ENCODE measurements around the gene SELENOV.

The SELENOV gene

GRCh38 chr19:39507715-39508364, 7.1 kb upstream of the SELENOV start (continued):
- TF ChIP-seq, protein P1, sequence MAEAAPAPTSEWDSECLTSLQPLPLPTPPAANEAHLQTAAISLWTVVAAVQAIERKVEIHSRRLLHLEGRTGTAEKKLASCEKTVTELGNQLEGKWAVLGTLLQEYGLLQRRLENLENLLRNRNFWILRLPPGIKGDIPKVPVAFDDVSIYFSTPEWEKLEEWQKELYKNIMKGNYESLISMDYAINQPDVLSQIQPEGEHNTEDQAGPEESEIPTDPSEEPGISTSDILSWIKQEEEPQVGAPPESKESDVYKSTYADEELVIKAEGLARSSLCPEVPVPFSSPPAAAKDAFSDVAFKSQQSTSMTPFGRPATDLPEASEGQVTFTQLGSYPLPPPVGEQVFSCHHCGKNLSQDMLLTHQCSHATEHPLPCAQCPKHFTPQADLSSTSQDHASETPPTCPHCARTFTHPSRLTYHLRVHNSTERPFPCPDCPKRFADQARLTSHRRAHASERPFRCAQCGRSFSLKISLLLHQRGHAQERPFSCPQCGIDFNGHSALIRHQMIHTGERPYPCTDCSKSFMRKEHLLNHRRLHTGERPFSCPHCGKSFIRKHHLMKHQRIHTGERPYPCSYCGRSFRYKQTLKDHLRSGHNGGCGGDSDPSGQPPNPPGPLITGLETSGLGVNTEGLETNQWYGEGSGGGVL (tag by site-specific recombination; IDR thresholded peaks at IDR 0.05) = 0 out of 2 replicates have a peak, but pooled peaks have one; percentile 1
- TF ChIP-seq HIC1 (tag by site-specific recombination; IDR thresholded peaks at IDR 0.05) = no peak
- no peak for TF ChIP-seq ZNF433 (tag by site-specific recombination; IDR thresholded peaks at IDR 0.05; ENCODE audit: low read depth)
- no peak for TF ChIP-seq ZNF426 (tag by site-specific recombination; IDR thresholded peaks at IDR 0.05)
- TF ChIP-seq ZNF335 (tag by site-specific recombination; conservative IDR thresholded peaks at IDR 0.05) = no peak; the same call in 1 of the 2 replicates
- TF ChIP-seq, protein P2, sequence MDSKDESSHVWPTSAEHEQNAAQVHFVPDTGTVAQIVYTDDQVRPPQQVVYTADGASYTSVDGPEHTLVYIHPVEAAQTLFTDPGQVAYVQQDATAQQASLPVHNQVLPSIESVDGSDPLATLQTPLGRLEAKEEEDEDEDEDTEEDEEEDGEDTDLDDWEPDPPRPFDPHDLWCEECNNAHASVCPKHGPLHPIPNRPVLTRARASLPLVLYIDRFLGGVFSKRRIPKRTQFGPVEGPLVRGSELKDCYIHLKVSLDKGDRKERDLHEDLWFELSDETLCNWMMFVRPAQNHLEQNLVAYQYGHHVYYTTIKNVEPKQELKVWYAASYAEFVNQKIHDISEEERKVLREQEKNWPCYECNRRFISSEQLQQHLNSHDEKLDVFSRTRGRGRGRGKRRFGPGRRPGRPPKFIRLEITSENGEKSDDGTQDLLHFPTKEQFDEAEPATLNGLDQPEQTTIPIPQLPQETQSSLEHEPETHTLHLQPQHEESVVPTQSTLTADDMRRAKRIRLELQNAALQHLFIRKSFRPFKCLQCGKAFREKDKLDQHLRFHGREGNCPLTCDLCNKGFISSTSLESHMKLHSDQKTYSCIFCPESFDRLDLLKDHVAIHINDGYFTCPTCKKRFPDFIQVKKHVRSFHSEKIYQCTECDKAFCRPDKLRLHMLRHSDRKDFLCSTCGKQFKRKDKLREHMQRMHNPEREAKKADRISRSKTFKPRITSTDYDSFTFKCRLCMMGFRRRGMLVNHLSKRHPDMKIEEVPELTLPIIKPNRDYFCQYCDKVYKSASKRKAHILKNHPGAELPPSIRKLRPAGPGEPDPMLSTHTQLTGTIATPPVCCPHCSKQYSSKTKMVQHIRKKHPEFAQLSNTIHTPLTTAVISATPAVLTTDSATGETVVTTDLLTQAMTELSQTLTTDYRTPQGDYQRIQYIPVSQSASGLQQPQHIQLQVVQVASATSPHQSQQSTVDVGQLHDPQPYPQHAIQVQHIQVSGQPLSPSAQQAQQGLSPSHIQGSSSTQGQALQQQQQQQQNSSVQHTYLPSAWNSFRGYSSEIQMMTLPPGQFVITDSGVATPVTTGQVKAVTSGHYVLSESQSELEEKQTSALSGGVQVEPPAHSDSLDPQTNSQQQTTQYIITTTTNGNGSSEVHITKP (tag by site-specific recombination; IDR thresholded peaks at IDR 0.05) = peak; percentile 91
- TF ChIP-seq ZNF629 (tag by site-specific recombination; IDR thresholded peaks at IDR 0.05) = no peak
- no peak for TF ChIP-seq ZNF157 (tag by site-specific recombination; IDR thresholded peaks at IDR 0.05)
- no peak for TF ChIP-seq ZNF239 (tag by site-specific recombination; IDR thresholded peaks at IDR 0.05)
- TF ChIP-seq ZNF658 (tag by site-specific recombination; IDR thresholded peaks at IDR 0.05) = no peak
- no peak for TF ChIP-seq ZIC2 (tag by site-specific recombination; IDR thresholded peaks at IDR 0.05)
- peak; percentile 33 for TF ChIP-seq ZBTB20 (tag by site-specific recombination; IDR thresholded peaks at IDR 0.05)
- no peak for TF ChIP-seq ZNF626 (tag by site-specific recombination; IDR thresholded peaks at IDR 0.05)
- 0 out of 2 replicates have a peak, but pooled peaks have one; percentile 7 for TF ChIP-seq WT1 (tag by site-specific recombination; IDR thresholded peaks at IDR 0.05)
- TF ChIP-seq KLF7 (tag by site-specific recombination; IDR thresholded peaks at IDR 0.05; ENCODE audit: borderline replicate concordance) = 0 out of 2 replicates have a peak, but pooled peaks have one; percentile 2
- no peak for TF ChIP-seq ZNF530 (tag by site-specific recombination; IDR thresholded peaks at IDR 0.05; ENCODE audit: low read depth)
- 0 out of 2 replicates have a peak, but pooled peaks have one; percentile 8 for TF ChIP-seq ZNF501 (tag by site-specific recombination; IDR thresholded peaks at IDR 0.05)
- TF ChIP-seq TSHZ1 (tag by site-specific recombination; IDR thresholded peaks at IDR 0.05; ENCODE audit: borderline replicate concordance) = no peak
- TF ChIP-seq ZNF580 (tag by site-specific recombination; IDR thresholded peaks at IDR 0.05) = no peak
- no peak for TF ChIP-seq SP3 (tag by site-specific recombination; IDR thresholded peaks at IDR 0.05)
